T-cell (primary cell): ENCODE data around the gene MELK. TPM values are rescaled to one million over a fixed set of nuclear protein-coding genes. Genes with fewer than 3 reads are reported as not detected.
"Not testable (repeated sequence)": the region's sequence is repeated elsewhere in the genome, so short reads cannot be mapped to it uniquely, and the experiment has no call there.

Experiments used
- ATAC-seq, 4 experiments: fragments of 200-7000 bp in 3 of 4; fragments of 150-1000 bp in 1 of 4; cut with Tn5 transposase; replicated peaks in 1 of 4; 1 replicate in 3 of 4; 2 replicates in 1 of 4; pipeline ENCODE4 v1.10.0; 2021; ENCODE audit warnings: moderate library complexity in 3 of 4, mild to moderate bottlenecking in 2 of 4, moderate number of reproducible peaks in 1 of 4
- CTCF ChIA-PET, 2 donors: fragments of 300-600 bp; sonication (Branson Sonifier 250); formaldehyde crosslinking; loops; one replicate each; lab custom pipeline; 2022; ENCODE audit warnings: antibody characterized with exemption in 2 of 2; lab: Charles Lee
- POLR2A ChIA-PET, 2 donors: fragments of 300-600 bp; sonication (Branson Sonifier 250); formaldehyde crosslinking; loops; one replicate each; lab custom pipeline; 2022; ENCODE audit warnings: antibody characterized with exemption in 2 of 2; lab: Charles Lee
- DNase-seq, 35 experiments: peaks; one replicate each; pipeline versions ENCODE4 v3.0.0 to v3.0.0-alpha.2; 2013 to 2023
- H3K27ac ChIP-seq: one replicate; pipeline ENCODE4 v1.5.1; 2013; ENCODE audit warnings: low read length
- H3K27me3 ChIP-seq, 2 experiments: replicated peaks in 1 of 2; 1 replicate in 1 of 2; 2 replicates in 1 of 2; pipeline versions ENCODE4 v1.6.1 to v1.7.0; 2013; ENCODE audit warnings: low read length in 1 of 2, mixed read lengths in 1 of 2; ENCODE audit not compliant: control insufficient read depth in 2 of 2, insufficient read depth in 2 of 2; ENCODE audit errors: extremely low read depth in 1 of 2
- H3K36me3 ChIP-seq, 2 donors: 1 replicate in 1 of 2; 2 replicates in 1 of 2; pipeline versions ENCODE4 v1.6.1 to v1.7.0; 2013; ENCODE audit warnings: low read length in 1 of 2; ENCODE audit not compliant: control insufficient read depth in 2 of 2, insufficient read depth in 1 of 2; ENCODE audit errors: extremely low read depth in 1 of 2
- H3K4me1 ChIP-seq, 2 experiments: 1 replicate in 1 of 2; 2 replicates in 1 of 2; pipeline versions ENCODE4 v1.6.1 to v1.7.0; 2013; ENCODE audit warnings: low read length in 2 of 2, mixed read lengths in 1 of 2; ENCODE audit not compliant: insufficient read depth in 2 of 2, control insufficient read depth in 1 of 2; ENCODE audit errors: extremely low read depth in 1 of 2
- H3K4me3 ChIP-seq, 2 donors: 1 replicate in 1 of 2; 2 replicates in 1 of 2; pipeline versions ENCODE4 v1.5.1 to v1.7.0; 2013; ENCODE audit warnings: mild to moderate bottlenecking in 2 of 2, low read length in 1 of 2, moderate library complexity in 1 of 2; ENCODE audit not compliant: control insufficient read depth in 1 of 2; ENCODE audit errors: extremely low read depth in 1 of 2
- H3K9me3 ChIP-seq: 2 replicates; pipeline ENCODE4 v1.7.0; 2013
- H3K27ac Mint-ChIP-seq, 2 donors: one replicate each; pipeline ENCODE4 v1.8.0; 2020 to 2021; ENCODE audit warnings: mild to moderate bottlenecking in 2 of 2, mixed read lengths in 2 of 2
- H3K27me3 Mint-ChIP-seq, 2 donors: one replicate each; pipeline ENCODE4 v1.8.0; 2021 to 2022; ENCODE audit warnings: mixed read lengths in 2 of 2
- H3K36me3 Mint-ChIP-seq: one replicate; pipeline ENCODE4 v1.8.0; 2021; ENCODE audit warnings: mixed read lengths
- H3K4me1 Mint-ChIP-seq, 3 donors: one replicate each; pipeline ENCODE4 v1.8.0; 2020 to 2022; ENCODE audit warnings: mixed read lengths in 3 of 3, mild to moderate bottlenecking in 1 of 3
- H3K4me3 Mint-ChIP-seq, 3 donors: one replicate each; pipeline ENCODE4 v1.8.0; 2020 to 2022; ENCODE audit warnings: mild to moderate bottlenecking in 3 of 3, mixed read lengths in 3 of 3, moderate library complexity in 3 of 3
- H3K9me3 Mint-ChIP-seq, 3 donors: one replicate each; pipeline ENCODE4 v1.8.0; 2020 to 2022; ENCODE audit warnings: mixed read lengths in 3 of 3
- WGBS: methylation state at CpG from one replicate; pipeline ENCODE4 v1.1.5; 2013; ENCODE audit warnings: missing lambda C conversion rate; ENCODE audit not compliant: insufficient coverage; 5-methylcytosine and 5-hydroxymethylcytosine counted together
- total RNA-seq, 35 experiments: library from RNA in 6 of 35; stranded (reverse) in 6 of 35; fragments of 120-200 nt in 1 of 35; gene quantifications; one replicate each; pipeline versions ENCODE4 v1.2.1 to v1.2.4 and lab custom pipeline; 2013 to 2026

The MELK gene
- total RNA-seq, 5 donors from 2014 or later (not counting 1 experiment from before 2014, with no cell fraction given), result 0.44 to 1.3 (median 0.69) TPM

- ChIA-PET CTCF (interaction anchor here in 1 of 2 donors (0.5 to 1.4 kb wide), 2 partner anchors 12 to 25 kb away, joined by 5 read pairs; no protein-coding TSS in a partner anchor), POLR2A (interaction anchor here in 1 of 2 donors (0.6 kb wide), 1 partner anchor 134 kb away, joined by 5 read pairs; no protein-coding TSS in a partner anchor)
- no peaks in the 10 kb centered on the region for H3K36me3 ChIP-seq
These were observed 30.3 kb upstream of the MELK start for GRCh38 chr9:36542355-36542754.

GRCh38 chr9:36543916-36544315 is 28.8 kb upstream of the MELK start:
- no peak overlapping the region for H3K27ac Mint-ChIP-seq
- ChIA-PET POLR2A (no interaction called here), CTCF (interaction anchor here in 1 of 2 donors (1.4 kb wide), 1 partner anchor 11 kb away, joined by 5 read pairs; no protein-coding TSS in a partner anchor)
- Histone ChIP-seq H3K27me3 (peaks cover 0 to 4% of the 10 kb centered on the region in 2 experiments), H3K4me3 (no peak overlapping the region), H3K9me3 (no peaks in the 10 kb centered on the region), H3K27ac (no peak overlapping the region), H3K36me3 (no peaks in the 10 kb centered on the region), H3K4me1 (no peaks in the 10 kb centered on the region)
- whole genome bisulfite sequencing, result no CpG with 5 or more reads among the region's 7 CpGs
- ATAC-seq (no peak), DNase-seq (no peak)
- no peaks in the 10 kb centered on the region for H3K9me3 Mint-ChIP-seq
- H3K27me3 Mint-ChIP-seq, result peaks cover 5 to 7% of the 10 kb centered on the region in 2 donors
- H3K36me3 Mint-ChIP-seq, result no peaks in the 10 kb centered on the region
- H3K4me1 Mint-ChIP-seq, result no peaks in the 10 kb centered on the region
- no peak overlapping the region for H3K4me3 Mint-ChIP-seq

More at GRCh38 chr9:36542355-36542754, 30.3 kb upstream of the MELK start:
- no peak overlapping the region for H3K27ac ChIP-seq
- H3K9me3 ChIP-seq, result no peaks in the 10 kb centered on the region
- Mint-ChIP-seq H3K4me1 (no peaks in the 10 kb centered on the region), H3K36me3 (no peaks in the 10 kb centered on the region), H3K27me3 (peaks cover 0 to 1% of the 10 kb centered on the region in 2 donors), H3K4me3 (no peak overlapping the region), H3K9me3 (no peaks in the 10 kb centered on the region), H3K27ac (no peak overlapping the region)
- ATAC-seq (no peak), DNase-seq (no peak)
- H3K4me3 ChIP-seq, result no peak overlapping the region
- H3K4me1 ChIP-seq, result no peaks in the 10 kb centered on the region
- peaks cover 0 to 3% of the 10 kb centered on the region in 2 experiments for H3K27me3 ChIP-seq
- WGBS, result 88% methylated on average over 6 of the region's 7 CpGs

GRCh38 chr9:36547598-36547997 is 25.1 kb upstream of the MELK start:
- Mint-ChIP-seq H3K27me3 (peaks cover 5 to 10% of the 10 kb centered on the region in 2 donors), H3K4me3 (no peak overlapping the region), H3K4me1 (no peaks in the 10 kb centered on the region), H3K27ac (no peak overlapping the region), H3K36me3 (no peaks in the 10 kb centered on the region), H3K9me3 (no peaks in the 10 kb centered on the region)
- no peak overlapping the region for H3K4me3 ChIP-seq
- CTCF ChIA-PET, result interaction anchor here in 1 of 2 donors (1.0 to 1.8 kb wide), 2 partner anchors 8 to 140 kb away, joined by 4 to 5 read pairs; no protein-coding TSS in a partner anchor
- ATAC-seq (no peak), DNase-seq (no peak)
- no peaks in the 10 kb centered on the region for H3K4me1 ChIP-seq
- no CpG with 5 or more reads among the region's 3 CpGs for WGBS
- H3K36me3 ChIP-seq, result no peaks in the 10 kb centered on the region
- POLR2A ChIA-PET, result no interaction called here
- H3K9me3 ChIP-seq, result no peaks in the 10 kb centered on the region
- H3K27ac ChIP-seq, result no peak overlapping the region
- H3K27me3 ChIP-seq, result peaks cover 0 to 4% of the 10 kb centered on the region in 2 experiments

GRCh38 chr9:36548454-36548853 is 24.2 kb upstream of the MELK start:
- 33% methylated on average over 1 of the region's 1 CpG for WGBS
- no peak overlapping the region for H3K27ac ChIP-seq
- Mint-ChIP-seq H3K4me3 (no peak overlapping the region), H3K36me3 (no peaks in the 10 kb centered on the region), H3K27ac (no peak overlapping the region), H3K9me3 (no peaks in the 10 kb centered on the region), H3K27me3 (peaks cover 5 to 10% of the 10 kb centered on the region in 2 donors), H3K4me1 (no peaks in the 10 kb centered on the region)
- POLR2A ChIA-PET, result no interaction called here
- CTCF ChIA-PET, result interaction anchor here in 1 of 2 donors (1.1 kb wide), 1 partner anchor 140 kb away, joined by 10 read pairs; no protein-coding TSS in a partner anchor
- no peak overlapping the region for H3K4me3 ChIP-seq
- peaks cover 0 to 4% of the 10 kb centered on the region in 2 experiments for H3K27me3 ChIP-seq
- DNase-seq, result no peak
- H3K4me1 ChIP-seq, result no peaks in the 10 kb centered on the region
- H3K9me3 ChIP-seq, result no peaks in the 10 kb centered on the region
- ATAC-seq, result no peak
- H3K36me3 ChIP-seq, result no peaks in the 10 kb centered on the region

- H3K9me3 ChIP-seq, result no peaks in the 10 kb centered on the region
- Mint-ChIP-seq H3K4me1 (no peaks in the 10 kb centered on the region), H3K27ac (no peak overlapping the region), H3K4me3 (no peak overlapping the region), H3K36me3 (no peaks in the 10 kb centered on the region), H3K9me3 (no peaks in the 10 kb centered on the region), H3K27me3 (peaks cover 5 to 10% of the 10 kb centered on the region in 2 donors)
- no peak overlapping the region for H3K27ac ChIP-seq
- DNase-seq, result no peak
- H3K4me3 ChIP-seq, result no peak overlapping the region
- ATAC-seq, result no peak
- H3K27me3 ChIP-seq, result peaks cover 0 to 4% of the 10 kb centered on the region in 2 experiments
- POLR2A ChIA-PET, result no interaction called here
- H3K36me3 ChIP-seq, result no peaks in the 10 kb centered on the region
- CTCF ChIA-PET, result interaction anchor here (0.5 to 1.0 kb wide), 4 partner anchors 90 to 2000 kb away, joined by 3 to 4 read pairs (median 4); no protein-coding TSS in a partner anchor
- WGBS, result 96% methylated on average over 4 of the region's 8 CpGs
- H3K4me1 ChIP-seq, result no peaks in the 10 kb centered on the region
These were observed 22.6 kb upstream of the MELK start for GRCh38 chr9:36550135-36550534.

- DNase-seq, H3K36me3 Mint-ChIP-seq, H3K27me3 Mint-ChIP-seq, H3K36me3 ChIP-seq, H3K27ac ChIP-seq, H3K4me3 Mint-ChIP-seq, ATAC-seq, H3K27ac Mint-ChIP-seq, H3K4me1 ChIP-seq, POLR2A ChIA-PET, H3K27me3 ChIP-seq, H3K9me3 Mint-ChIP-seq, H3K4me1 Mint-ChIP-seq, H3K9me3 ChIP-seq, H3K4me3 ChIP-seq: not testable (repeated sequence)
- CTCF ChIA-PET, result interaction anchor here (0.5 to 1.0 kb wide), 5 partner anchors 90 to 2000 kb away, joined by 3 to 4 read pairs (median 3); no protein-coding TSS in a partner anchor
- 95% methylated on average over 3 of the region's 10 CpGs for WGBS
These were observed 22.0 kb upstream of the MELK start for GRCh38 chr9:36550631-36551098.
